KMS-11 (cell line): ENCODE data around the gene MAP3K8.

ENCODE experiments used
- H2AFZ ChIP-seq: fragments of 200-600 bp; sonication (generic); 2 replicates; pipeline ENCODE4 v1.6.1; 2016; ENCODE audit warnings: antibody characterized with exemption, mixed run types, low read depth
- H3K27ac ChIP-seq: fragments of 200-600 bp; sonication (generic); 2 replicates; pipeline ENCODE4 v1.6.1; 2016; ENCODE audit warnings: mild to moderate bottlenecking, mixed run types
- H3K27me3 ChIP-seq: fragments of 200-600 bp; sonication (generic); 2 replicates; pipeline ENCODE4 v1.6.1; 2017; ENCODE audit warnings: mild to moderate bottlenecking, low read depth, mixed run types, moderate library complexity; ENCODE audit not compliant: insufficient read depth
- H3K36me3 ChIP-seq: fragments of 200-600 bp; sonication (generic); 2 replicates; pipeline ENCODE4 v1.6.1; 2017; ENCODE audit warnings: mild to moderate bottlenecking, mixed run types; ENCODE audit not compliant: insufficient read depth
- H3K4me1 ChIP-seq: fragments of 200-600 bp; sonication (generic); 2 replicates; pipeline ENCODE4 v1.6.1; 2016; ENCODE audit warnings: mild to moderate bottlenecking, low read depth, mixed run types; ENCODE audit not compliant: poor library complexity, severe bottlenecking
- H3K4me2 ChIP-seq: fragments of 200-600 bp; sonication (generic); 2 replicates; pipeline ENCODE4 v1.7.0; 2016; ENCODE audit warnings: mild to moderate bottlenecking, mixed run types
- H3K4me3 ChIP-seq: fragments of 200-600 bp; sonication (generic); IDR thresholded peaks from 2 replicates; pipeline ENCODE4 v1.6.1; 2017; ENCODE audit warnings: low read depth, low read length, mixed read lengths; ENCODE audit not compliant: insufficient read depth
- H3K79me2 ChIP-seq: fragments of 200-600 bp; sonication (generic); 2 replicates; pipeline ENCODE4 v1.6.1; 2016; ENCODE audit warnings: low read depth, mixed run types; ENCODE audit not compliant: insufficient read depth
- H3K9ac ChIP-seq: fragments of 200-600 bp; sonication (generic); 2 replicates; pipeline ENCODE4 v1.6.1; 2016; ENCODE audit warnings: mild to moderate bottlenecking, mixed run types
- H4K20me1 ChIP-seq: fragments of 200-600 bp; sonication (generic); 2 replicates; pipeline ENCODE4 v1.6.1; 2016; ENCODE audit warnings: mild to moderate bottlenecking, mixed run types; ENCODE audit not compliant: insufficient read depth
- TF ChIP-seq, protein P1 (sequence below): fragments of 200-600 bp; sonication (generic); conservative IDR thresholded peaks from 2 replicates; pipeline ENCODE4 v1.6.1; 2017; ENCODE audit warnings: low read depth, mild to moderate bottlenecking, antibody characterized with exemption, low read length, moderate library complexity, mixed read lengths

MAP3K8 gene

GRCh38 chr10:30436671-30437030, 2.7 kb downstream of the MAP3K8 start:
- Histone ChIP-seq H3K4me1 (peaks cover 46% of the 10 kb centered on the region), H3K36me3 (no peaks in the 10 kb centered on the region), H3K4me2 (peak overlapping the region; percentile 72), H3K4me3 (no peak overlapping the region), H2AFZ (peak overlapping the region; percentile 60), H3K79me2 (no peaks in the 10 kb centered on the region), H4K20me1 (no peaks in the 10 kb centered on the region), H3K9ac (peak overlapping the region; percentile 47), H3K27ac (peak overlapping the region; percentile 68), H3K27me3 (no peaks in the 10 kb centered on the region)
- TF ChIP-seq, protein P1, sequence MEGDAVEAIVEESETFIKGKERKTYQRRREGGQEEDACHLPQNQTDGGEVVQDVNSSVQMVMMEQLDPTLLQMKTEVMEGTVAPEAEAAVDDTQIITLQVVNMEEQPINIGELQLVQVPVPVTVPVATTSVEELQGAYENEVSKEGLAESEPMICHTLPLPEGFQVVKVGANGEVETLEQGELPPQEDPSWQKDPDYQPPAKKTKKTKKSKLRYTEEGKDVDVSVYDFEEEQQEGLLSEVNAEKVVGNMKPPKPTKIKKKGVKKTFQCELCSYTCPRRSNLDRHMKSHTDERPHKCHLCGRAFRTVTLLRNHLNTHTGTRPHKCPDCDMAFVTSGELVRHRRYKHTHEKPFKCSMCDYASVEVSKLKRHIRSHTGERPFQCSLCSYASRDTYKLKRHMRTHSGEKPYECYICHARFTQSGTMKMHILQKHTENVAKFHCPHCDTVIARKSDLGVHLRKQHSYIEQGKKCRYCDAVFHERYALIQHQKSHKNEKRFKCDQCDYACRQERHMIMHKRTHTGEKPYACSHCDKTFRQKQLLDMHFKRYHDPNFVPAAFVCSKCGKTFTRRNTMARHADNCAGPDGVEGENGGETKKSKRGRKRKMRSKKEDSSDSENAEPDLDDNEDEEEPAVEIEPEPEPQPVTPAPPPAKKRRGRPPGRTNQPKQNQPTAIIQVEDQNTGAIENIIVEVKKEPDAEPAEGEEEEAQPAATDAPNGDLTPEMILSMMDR, result no peak

DNA sequence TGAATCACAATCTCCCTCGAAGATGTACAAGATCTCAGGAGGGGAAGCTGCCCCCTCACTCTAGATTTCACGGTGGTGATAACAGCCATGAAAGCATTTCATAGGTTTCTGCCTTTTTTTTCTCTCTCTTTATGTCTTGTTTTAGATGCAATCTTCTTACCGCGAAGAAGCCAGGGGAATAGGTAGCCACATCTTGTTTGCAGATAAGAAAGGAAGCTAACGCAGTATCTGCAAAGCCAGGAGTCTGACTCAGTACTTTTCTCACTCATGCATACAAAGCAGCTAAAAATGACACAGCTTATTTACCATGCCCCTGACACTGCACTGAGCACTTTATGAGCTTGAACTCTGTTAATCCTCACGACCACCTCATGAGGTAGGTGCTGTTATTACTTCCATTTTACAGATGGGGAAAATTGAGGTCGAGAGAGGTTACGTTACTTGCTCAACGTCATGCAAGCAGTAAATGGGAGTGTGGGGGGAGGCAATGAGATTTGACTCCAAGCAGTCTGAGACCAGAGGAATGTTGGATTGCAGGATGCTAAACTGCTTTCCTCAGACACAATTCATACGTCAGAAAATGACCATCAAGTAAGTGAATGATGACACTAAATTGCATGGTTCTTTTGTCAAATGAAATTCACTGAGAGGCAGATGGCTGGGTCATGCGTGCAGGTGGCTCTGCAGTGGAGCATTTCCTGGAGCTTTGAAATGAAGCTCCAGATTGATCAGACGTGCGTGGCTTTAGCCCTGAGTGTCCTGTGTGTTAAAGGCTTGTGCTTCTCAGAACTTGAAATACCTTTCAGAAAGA, 3.3 kb downstream of the MAP3K8 start:
- Histone ChIP-seq H4K20me1 (no peaks in the 10 kb centered on the region), H3K27ac (peak overlapping the region; percentile 68), H3K36me3 (no peaks in the 10 kb centered on the region), H3K27me3 (no peaks in the 10 kb centered on the region), H3K4me3 (no peak overlapping the region), H3K4me2 (peak overlapping the region; percentile 72), H3K9ac (peak overlapping the region; percentile 47), H3K4me1 (peaks cover 46% of the 10 kb centered on the region), H2AFZ (peak overlapping the region; percentile 60), H3K79me2 (no peaks in the 10 kb centered on the region)
- TF ChIP-seq, protein P1, result no peak

DNA sequence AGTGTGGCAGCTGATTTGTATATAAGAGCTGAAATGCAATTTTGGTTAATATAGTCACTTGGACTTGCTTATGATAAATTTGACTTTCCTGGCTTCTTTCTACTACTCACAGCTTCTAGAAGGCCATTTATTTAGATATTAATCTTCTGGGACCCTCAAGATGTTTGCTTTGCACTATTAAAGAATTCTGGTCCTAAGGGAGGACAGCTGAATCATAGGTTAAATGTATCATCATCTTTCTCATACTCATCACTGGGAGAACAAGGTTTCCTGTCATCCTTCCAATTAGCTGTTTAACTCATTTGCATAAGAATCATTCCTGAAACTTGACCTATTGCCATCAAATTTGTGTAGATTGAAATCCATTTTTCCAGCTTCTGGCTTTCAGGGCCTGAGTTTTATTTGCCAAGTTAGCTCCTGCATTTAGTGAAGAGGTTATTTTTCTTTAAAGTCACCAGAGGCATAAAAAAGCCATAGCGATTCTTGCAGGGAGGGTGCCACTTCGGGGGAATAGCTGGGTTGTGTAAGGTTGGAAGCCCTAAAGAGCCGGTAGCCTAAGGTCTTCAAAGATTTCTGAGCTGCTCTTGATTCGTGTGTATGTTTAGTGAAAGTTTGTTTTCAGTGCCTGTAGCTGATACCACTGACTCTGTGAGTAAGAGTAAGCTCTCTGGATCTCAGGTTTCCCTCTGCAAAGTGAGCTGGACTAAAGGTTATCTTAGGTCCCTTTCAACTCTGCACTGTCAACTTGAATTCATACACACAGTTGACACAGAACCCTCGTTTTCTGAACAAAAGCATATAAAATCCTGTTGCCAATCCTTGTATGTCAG, 4.3 kb downstream of the MAP3K8 start:
- no peaks in the 10 kb centered on the region for H4K20me1 ChIP-seq
- H3K27ac ChIP-seq, result peak overlapping the region; percentile 68
- no peak overlapping the region for H3K4me3 ChIP-seq
- peak overlapping the region; percentile 47; the same call in 1 of the 2 replicates for H3K9ac ChIP-seq
- H3K4me2 ChIP-seq, result peak overlapping the region; percentile 72
- no peaks in the 10 kb centered on the region for H3K36me3 ChIP-seq
- peak overlapping the region; percentile 60; the same call in 1 of the 2 replicates for H2AFZ ChIP-seq
- H3K4me1 ChIP-seq, result peaks cover 46% of the 10 kb centered on the region
- H3K27me3 ChIP-seq, result no peaks in the 10 kb centered on the region
- TF ChIP-seq, protein P1, result no peak
- H3K79me2 ChIP-seq, result no peaks in the 10 kb centered on the region

- H3K4me1 ChIP-seq, result peaks cover 42% of the 10 kb centered on the region
- H3K4me3 ChIP-seq, result no peak overlapping the region
- TF ChIP-seq, protein P1, result no peak
Measured at GRCh38 chr10:30439931-30440330, 5.9 kb downstream of the MAP3K8 start.

More at GRCh38 chr10:30439931-30440330, 5.9 kb downstream of the MAP3K8 start:
- Histone ChIP-seq H3K27me3 (no peaks in the 10 kb centered on the region), H4K20me1 (no peaks in the 10 kb centered on the region), H3K9ac (no peak overlapping the region), H3K36me3 (no peaks in the 10 kb centered on the region), H2AFZ (no peak overlapping the region), H3K27ac (no peak overlapping the region), H3K4me2 (no peak overlapping the region), H3K79me2 (no peaks in the 10 kb centered on the region)
